GM23248 (cell line): ENCODE measurements around the gene SCRG1.

ENCODE experiments used
- EZH2 ChIP-seq: fragments of 200-600 bp; sonication (generic); IDR thresholded peaks from 2 replicates; pipeline ENCODE4 v1.6.1; 2018; ENCODE audit warnings: antibody characterized with exemption, mild to moderate bottlenecking; ENCODE audit not compliant: insufficient read depth, poor library complexity, severe bottlenecking
- EZH2phosphoT487 ChIP-seq: fragments of 200-600 bp; sonication (generic); IDR thresholded peaks from 2 replicates; pipeline ENCODE4 v1.6.1; 2018; ENCODE audit warnings: antibody characterized with exemption, moderate library complexity, mild to moderate bottlenecking, low read depth; ENCODE audit not compliant: insufficient read depth

- TF ChIP-seq EZH2 (no peak), EZH2phosphoT487 (no peak)
These were observed 27.4 kb downstream of the SCRG1 start for GRCh38 chr4:173371292-173372192.
